Measurements from ENCODE around the gene AICDA. TPM values are rescaled to one million over a fixed set of nuclear protein-coding genes. Genes with fewer than 3 reads are reported as not detected.

Gene AICDA
- total and polyA plus RNA-seq, 4 donors, result 0.28 TPM; not detected in 3

DNA sequence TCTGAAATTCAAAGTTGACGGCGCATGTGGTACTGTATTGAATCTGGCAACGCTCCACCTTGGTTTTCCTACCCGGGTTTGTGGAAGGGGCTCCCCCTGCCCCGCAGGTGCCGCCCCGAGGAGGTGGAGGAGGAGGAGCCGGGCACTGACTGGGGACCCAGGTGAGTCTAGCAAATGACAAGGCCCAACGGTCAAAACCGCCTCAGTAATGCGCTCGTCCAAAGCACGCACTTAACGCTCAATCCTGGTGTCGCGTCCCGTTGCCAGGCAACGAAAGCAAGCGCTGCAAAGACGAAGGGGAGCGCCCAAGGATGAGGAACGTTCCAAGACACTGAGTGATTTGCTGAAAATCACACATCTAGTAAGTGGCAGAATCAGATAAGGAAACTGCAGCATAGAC, 48.0 kb downstream of the AICDA start:
- H3K27ac ChIP-seq (ENCODE audit: low read depth in 1 of 2, low read length in 2 of 2), result no peak overlapping the region

DNA sequence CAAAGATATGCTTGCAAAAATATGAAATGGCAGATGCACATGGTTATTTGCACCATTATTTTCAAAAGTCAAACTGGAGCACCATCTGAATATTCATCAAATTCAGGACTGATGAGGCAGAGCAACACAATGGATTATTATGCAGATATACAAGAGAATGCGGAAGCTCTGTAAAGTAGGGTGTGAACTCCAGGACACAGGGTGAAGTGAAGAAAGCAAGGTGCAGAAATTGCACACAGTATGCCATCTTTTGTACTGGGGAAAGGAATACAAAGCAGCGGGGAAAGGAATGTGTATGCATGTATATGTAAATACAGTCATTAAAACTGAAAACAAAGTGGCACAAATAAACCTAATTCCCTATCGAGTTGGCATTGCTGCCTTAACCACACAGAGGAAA, 49.3 kb downstream of the AICDA start:
- Histone ChIP-seq H3K4me3 (ENCODE audit: low read depth in 1 of 3, low read length in 3 of 3) (no peak overlapping the region), H3K27ac (ENCODE audit: low read depth in 1 of 2, low read length in 2 of 2) (no peak overlapping the region), H3K27me3 (ENCODE audit: control insufficient read depth in 4 of 4, insufficient read depth in 4 of 4, low read length in 3 of 4) (no peaks in the 10 kb centered on the region), H3K9ac (ENCODE audit: low read depth in 1 of 2, low read length in 2 of 2) (no peak overlapping the region), H3K4me1 (ENCODE audit: control insufficient read depth in 4 of 4, insufficient read depth in 4 of 4, low read length in 3 of 4) (no peaks in the 10 kb centered on the region), H3K9me3 (ENCODE audit: control insufficient read depth in 4 of 4, low read length in 3 of 4) (no peaks in the 10 kb centered on the region), H3K36me3 (ENCODE audit: control insufficient read depth in 4 of 4, insufficient read depth in 3 of 4, low read depth in 1 of 4, low read length in 3 of 4) (no peaks in the 10 kb centered on the region)
- TF ChIP-seq, protein P1, sequence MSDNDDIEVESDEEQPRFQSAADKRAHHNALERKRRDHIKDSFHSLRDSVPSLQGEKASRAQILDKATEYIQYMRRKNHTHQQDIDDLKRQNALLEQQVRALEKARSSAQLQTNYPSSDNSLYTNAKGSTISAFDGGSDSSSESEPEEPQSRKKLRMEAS (IDR thresholded peaks at IDR 0.05), result no peak
- TF ChIP-seq FOXA1 (IDR thresholded peaks at IDR 0.05) (no peak), HNF4G (IDR thresholded peaks at IDR 0.05) (no peak), EGR1 (IDR thresholded peaks at IDR 0.05; ENCODE audit: low read depth in 2 of 2) (no peak), HNF4A (conservative IDR thresholded peaks at IDR 0.05) (no peak), JUND (IDR thresholded peaks at IDR 0.05) (no peak), FOXA2 (IDR thresholded peaks at IDR 0.05) (no peak)
- no peak for DNase-seq (ENCODE audit: low spot score)
- WGBS, result 74% methylated on average over 3 of the region's 3 CpGs

More for the DNA sequence above, 48.0 kb downstream of the AICDA start:
- Histone ChIP-seq H3K36me3 (ENCODE audit: control insufficient read depth in 4 of 4, insufficient read depth in 3 of 4, low read depth in 1 of 4, low read length in 3 of 4) (no peaks in the 10 kb centered on the region), H3K9ac (ENCODE audit: low read depth in 1 of 2, low read length in 2 of 2) (no peak overlapping the region), H3K27me3 (ENCODE audit: control insufficient read depth in 4 of 4, insufficient read depth in 4 of 4, low read length in 3 of 4) (no peaks in the 10 kb centered on the region), H3K4me1 (ENCODE audit: control insufficient read depth in 4 of 4, insufficient read depth in 4 of 4, low read length in 3 of 4) (no peaks in the 10 kb centered on the region), H3K4me3 (ENCODE audit: low read depth in 1 of 3, low read length in 3 of 3) (no peak overlapping the region), H3K9me3 (ENCODE audit: control insufficient read depth in 4 of 4, low read length in 3 of 4) (no peaks in the 10 kb centered on the region)
- 60% methylated on average over 22 of the region's 22 CpGs for WGBS
- no peak for TF ChIP-seq EGR1 (IDR thresholded peaks at IDR 0.05; ENCODE audit: low read depth in 2 of 2)
- TF ChIP-seq NR2F2 (IDR thresholded peaks at IDR 0.05), result no peak
- no peak for TF ChIP-seq GABPA (IDR thresholded peaks at IDR 0.05 in 1 of 2, conservative IDR thresholded peaks at IDR 0.05 in 1 of 2)
- TF ChIP-seq, protein P2, sequence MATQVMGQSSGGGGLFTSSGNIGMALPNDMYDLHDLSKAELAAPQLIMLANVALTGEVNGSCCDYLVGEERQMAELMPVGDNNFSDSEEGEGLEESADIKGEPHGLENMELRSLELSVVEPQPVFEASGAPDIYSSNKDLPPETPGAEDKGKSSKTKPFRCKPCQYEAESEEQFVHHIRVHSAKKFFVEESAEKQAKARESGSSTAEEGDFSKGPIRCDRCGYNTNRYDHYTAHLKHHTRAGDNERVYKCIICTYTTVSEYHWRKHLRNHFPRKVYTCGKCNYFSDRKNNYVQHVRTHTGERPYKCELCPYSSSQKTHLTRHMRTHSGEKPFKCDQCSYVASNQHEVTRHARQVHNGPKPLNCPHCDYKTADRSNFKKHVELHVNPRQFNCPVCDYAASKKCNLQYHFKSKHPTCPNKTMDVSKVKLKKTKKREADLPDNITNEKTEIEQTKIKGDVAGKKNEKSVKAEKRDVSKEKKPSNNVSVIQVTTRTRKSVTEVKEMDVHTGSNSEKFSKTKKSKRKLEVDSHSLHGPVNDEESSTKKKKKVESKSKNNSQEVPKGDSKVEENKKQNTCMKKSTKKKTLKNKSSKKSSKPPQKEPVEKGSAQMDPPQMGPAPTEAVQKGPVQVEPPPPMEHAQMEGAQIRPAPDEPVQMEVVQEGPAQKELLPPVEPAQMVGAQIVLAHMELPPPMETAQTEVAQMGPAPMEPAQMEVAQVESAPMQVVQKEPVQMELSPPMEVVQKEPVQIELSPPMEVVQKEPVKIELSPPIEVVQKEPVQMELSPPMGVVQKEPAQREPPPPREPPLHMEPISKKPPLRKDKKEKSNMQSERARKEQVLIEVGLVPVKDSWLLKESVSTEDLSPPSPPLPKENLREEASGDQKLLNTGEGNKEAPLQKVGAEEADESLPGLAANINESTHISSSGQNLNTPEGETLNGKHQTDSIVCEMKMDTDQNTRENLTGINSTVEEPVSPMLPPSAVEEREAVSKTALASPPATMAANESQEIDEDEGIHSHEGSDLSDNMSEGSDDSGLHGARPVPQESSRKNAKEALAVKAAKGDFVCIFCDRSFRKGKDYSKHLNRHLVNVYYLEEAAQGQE (IDR thresholded peaks at IDR 0.05), result no peak
- no peak for TF ChIP-seq SP1 (IDR thresholded peaks at IDR 0.05)
- no peak for TF ChIP-seq TAF1 (conservative IDR thresholded peaks at IDR 0.05)
- TF ChIP-seq RXRA (IDR thresholded peaks at IDR 0.05), result no peak
- no peak for TF ChIP-seq HNF4G (IDR thresholded peaks at IDR 0.05)
- TF ChIP-seq, protein P1 (IDR thresholded peaks at IDR 0.05), result no peak
- no peak for TF ChIP-seq FOXA2 (IDR thresholded peaks at IDR 0.05)
- no peak for TF ChIP-seq RAD21 (IDR thresholded peaks at IDR 0.05)
- TF ChIP-seq, protein P3, sequence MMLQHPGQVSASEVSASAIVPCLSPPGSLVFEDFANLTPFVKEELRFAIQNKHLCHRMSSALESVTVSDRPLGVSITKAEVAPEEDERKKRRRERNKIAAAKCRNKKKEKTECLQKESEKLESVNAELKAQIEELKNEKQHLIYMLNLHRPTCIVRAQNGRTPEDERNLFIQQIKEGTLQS (IDR thresholded peaks at IDR 0.05), result no peak
- no peak for TF ChIP-seq JUND (IDR thresholded peaks at IDR 0.05)
- TF ChIP-seq, protein P4, sequence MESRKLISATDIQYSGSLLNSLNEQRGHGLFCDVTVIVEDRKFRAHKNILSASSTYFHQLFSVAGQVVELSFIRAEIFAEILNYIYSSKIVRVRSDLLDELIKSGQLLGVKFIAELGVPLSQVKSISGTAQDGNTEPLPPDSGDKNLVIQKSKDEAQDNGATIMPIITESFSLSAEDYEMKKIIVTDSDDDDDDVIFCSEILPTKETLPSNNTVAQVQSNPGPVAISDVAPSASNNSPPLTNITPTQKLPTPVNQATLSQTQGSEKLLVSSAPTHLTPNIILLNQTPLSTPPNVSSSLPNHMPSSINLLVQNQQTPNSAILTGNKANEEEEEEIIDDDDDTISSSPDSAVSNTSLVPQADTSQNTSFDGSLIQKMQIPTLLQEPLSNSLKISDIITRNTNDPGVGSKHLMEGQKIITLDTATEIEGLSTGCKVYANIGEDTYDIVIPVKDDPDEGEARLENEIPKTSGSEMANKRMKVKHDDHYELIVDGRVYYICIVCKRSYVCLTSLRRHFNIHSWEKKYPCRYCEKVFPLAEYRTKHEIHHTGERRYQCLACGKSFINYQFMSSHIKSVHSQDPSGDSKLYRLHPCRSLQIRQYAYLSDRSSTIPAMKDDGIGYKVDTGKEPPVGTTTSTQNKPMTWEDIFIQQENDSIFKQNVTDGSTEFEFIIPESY (IDR thresholded peaks at IDR 0.05), result no peak
- TF ChIP-seq, protein P5, sequence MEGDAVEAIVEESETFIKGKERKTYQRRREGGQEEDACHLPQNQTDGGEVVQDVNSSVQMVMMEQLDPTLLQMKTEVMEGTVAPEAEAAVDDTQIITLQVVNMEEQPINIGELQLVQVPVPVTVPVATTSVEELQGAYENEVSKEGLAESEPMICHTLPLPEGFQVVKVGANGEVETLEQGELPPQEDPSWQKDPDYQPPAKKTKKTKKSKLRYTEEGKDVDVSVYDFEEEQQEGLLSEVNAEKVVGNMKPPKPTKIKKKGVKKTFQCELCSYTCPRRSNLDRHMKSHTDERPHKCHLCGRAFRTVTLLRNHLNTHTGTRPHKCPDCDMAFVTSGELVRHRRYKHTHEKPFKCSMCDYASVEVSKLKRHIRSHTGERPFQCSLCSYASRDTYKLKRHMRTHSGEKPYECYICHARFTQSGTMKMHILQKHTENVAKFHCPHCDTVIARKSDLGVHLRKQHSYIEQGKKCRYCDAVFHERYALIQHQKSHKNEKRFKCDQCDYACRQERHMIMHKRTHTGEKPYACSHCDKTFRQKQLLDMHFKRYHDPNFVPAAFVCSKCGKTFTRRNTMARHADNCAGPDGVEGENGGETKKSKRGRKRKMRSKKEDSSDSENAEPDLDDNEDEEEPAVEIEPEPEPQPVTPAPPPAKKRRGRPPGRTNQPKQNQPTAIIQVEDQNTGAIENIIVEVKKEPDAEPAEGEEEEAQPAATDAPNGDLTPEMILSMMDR (IDR thresholded peaks at IDR 0.05; ENCODE audit: low read depth, low read length, missing input control), result no peak
- no peak for TF ChIP-seq FOXA1 (IDR thresholded peaks at IDR 0.05)
- TF ChIP-seq HNF4A (conservative IDR thresholded peaks at IDR 0.05), result no peak
- TF ChIP-seq YY1 (IDR thresholded peaks at IDR 0.05), result no peak
- DNase-seq (ENCODE audit: low spot score), result no peak
